GM18499 (cell line): ENCODE results near the gene WNT16.
A peak's percentile ranks its signal among the peaks of the same experiment; 100 is the strongest.
"Not testable (repeated sequence)": the region's sequence is repeated elsewhere in the genome, so short reads cannot be mapped to it uniquely, and the experiment has no call there.

Experiments used
- ATAC-seq: cut with Tn5 transposase; IDR thresholded peaks from one replicate; pipeline ENCODE4 v1.9.1; 2021; ENCODE audit warnings: moderate number of reproducible peaks; ENCODE audit not compliant: insufficient read depth, unreplicated experiment

The WNT16 gene

DNA sequence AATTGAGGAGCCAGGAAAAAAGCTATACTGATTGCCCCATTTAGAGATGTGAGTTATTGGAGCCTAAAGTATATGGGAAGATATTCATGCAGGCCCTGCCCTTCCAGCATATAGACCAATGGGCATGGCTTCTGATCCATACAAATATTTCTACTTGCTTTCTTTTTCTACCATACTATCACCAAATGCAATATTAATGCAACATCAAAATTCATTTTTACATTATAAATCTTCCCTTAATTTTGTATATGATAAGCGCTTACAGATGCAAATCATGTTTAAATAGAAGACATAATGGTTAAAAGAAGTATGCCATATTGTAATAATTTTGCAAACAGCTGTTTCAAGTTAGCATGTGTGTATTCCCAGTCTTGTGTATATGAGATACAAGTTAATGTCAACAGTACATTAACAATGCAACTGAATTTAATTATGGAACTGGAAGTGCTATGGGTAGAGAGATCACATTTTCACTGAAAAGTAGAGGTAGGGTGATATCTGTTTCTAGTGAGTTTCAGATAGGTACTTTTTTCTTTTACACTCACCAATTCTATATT, 24.6 kb upstream of the WNT16 start:
- ATAC-seq, result no peak

DNA sequence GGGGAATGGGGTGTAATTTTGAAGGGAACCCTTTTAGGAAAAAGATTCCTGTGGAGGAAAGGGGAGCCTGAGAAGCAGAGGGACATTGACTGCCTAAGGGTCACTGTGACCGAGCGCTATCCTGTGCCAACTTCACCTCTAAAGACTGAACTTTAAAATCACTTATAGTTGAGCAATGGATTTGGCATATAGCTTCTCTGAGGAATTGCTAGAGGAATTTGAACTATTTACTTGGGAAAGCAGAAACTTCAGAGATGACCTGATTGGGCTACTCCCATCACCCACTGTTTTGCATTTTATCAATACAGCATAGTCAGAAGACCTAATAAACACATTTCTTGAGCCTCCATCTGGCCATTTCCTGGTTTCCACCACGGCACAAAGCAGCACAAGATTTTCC, 23.7 kb upstream of the WNT16 start:
- no peak for ATAC-seq

DNA sequence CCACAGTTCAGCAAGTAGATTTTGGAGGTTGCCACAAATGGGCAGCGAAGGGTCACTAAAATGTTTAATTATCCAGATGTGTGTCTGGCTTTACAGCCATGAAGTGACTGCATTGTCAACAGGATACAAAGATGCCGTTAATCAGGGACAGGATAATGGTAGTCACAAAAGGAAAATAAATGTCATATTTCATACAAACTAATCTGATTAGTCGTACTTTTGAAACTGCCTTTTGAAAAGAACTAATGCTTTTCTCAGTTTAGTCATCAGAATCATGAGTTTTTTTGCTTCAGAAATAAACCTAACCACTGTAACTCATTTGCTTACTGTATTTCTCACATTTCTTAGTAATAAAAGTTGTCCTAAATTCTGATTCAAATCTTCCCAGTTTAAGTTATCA, 22.2 kb upstream of the WNT16 start:
- ATAC-seq, result no peak

GRCh38 chr7:121307021-121307574, 21.7 kb upstream of the WNT16 start:
- no peak for ATAC-seq

- ATAC-seq, result no peak
These were observed 15.5 kb upstream of the WNT16 start for GRCh38 chr7:121313220-121313792.

DNA sequence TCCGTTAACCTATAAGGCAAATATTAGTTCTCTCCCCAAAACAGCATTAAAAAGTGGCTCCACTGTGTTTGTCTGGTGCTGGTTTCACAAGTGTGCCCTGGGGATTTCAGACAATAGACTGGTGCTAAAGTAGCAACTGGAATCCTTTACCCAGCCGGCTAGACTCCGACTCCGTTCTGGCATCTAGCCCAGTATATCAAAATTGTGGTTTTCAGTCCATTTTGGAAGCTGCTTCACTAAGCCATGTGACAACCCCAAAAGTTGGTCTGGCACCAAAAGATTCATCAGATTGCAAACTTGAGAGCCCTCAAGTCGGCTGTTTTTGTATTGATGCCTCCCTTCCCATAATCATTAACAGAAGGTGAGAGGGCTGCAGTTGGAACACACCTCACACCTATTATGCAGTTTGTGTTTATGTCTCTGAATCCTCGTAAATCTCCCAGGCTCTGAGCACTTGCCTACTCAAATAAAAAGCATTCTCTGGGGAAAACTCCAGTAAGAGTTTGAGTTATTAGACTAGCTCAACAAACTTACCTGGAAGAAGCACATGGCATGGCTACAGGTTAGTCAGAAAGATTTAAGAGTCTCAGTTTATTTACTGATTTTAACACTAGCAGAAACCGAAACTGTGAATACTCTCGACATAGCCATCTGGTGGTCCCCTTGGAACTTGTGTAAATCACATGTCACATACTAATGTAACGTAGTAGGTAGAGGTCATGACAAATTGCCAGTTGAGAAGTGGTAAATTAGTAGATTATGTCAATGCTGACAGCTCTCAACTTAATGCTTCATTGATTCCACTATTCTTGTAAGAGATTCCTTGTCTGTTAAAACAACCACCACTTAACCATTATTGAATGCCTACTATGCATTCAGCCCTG, 14.8 kb upstream of the WNT16 start:
- peak; percentile 95 for ATAC-seq

DNA sequence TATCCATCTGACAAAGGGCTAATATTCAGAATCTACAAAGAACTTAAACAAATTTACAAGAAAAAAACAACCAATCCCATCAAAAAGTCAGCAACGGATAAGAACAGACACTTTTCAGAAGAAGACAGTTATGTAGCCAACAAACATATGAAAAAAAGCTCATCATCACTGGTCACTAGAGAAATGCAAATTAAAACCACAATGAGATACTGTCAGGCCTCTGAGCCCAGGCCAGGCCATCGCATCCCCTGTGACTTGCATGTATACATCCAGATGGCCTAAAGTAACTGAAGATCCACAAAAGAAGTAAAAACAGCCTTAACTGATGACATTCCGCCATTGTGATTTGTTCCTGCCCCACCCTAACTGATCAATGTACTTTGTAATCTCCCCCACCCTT, 13.6 kb upstream of the WNT16 start:
- not testable (repeated sequence) for ATAC-seq

DNA sequence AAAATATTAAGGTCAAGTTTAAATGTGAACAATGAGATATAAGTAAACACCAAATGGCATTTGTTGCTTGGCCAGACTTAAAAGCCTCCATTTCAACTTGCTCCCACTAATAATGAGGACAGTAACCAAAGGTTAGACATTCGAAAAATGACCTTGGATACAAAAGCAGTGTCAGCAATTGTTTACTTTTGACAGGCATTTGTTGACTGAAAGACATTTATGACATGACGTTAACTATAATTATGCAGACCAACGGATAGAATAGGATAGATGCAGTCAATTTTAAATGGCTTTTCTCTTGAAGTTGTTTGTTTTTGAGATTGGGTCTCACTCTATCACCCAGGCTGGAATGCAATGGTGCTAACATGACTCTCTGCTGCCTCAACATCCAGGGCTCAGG, 6.3 kb upstream of the WNT16 start:
- ATAC-seq, result no peak

GRCh38 chr7:121323515-121324302, 5.1 kb upstream of the WNT16 start:
- no peak for ATAC-seq

- ATAC-seq, result no peak
These were observed 1.1 kb upstream of the WNT16 start for GRCh38 chr7:121327671-121328070.

- no peak for ATAC-seq
These were observed 622 bp downstream of the WNT16 start for GRCh38 chr7:121329191-121330052.

DNA sequence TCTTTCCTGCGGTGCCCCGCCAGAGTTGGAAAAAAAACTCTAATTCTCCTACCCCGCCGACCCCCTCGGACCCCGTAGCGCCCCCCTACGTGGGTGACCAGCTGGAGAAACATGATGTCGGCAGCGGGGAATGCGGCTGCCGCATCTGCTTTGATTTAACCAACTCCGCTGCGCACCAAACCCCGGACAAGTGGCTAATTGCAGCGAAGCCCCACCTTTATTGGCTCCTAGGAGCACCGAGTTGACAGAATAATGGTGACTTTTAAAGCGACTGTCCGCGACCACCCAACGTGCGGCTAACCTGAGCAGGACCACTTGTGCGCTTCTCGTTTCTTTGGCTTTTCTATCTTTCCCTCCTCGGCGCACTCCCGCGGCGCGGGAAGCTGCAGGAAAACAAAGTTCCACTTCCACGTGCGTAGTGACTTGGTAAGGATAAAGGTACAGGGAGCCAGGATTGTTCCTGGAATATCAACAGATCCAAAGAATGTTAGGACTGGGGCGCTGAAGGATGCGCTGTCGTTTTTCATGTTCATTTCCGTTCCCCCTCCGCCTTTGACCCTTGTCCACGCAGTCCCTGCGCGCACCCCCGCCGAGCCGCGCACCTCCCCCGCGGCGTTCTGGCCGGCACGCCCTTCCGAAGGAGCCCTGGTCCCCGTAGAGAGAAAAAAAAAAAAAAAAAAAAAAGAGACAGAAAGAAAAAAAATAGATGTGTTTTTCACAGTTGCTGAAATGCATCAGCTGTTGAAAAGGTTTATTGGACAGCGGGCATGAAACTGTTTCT, 1.4 kb downstream of the WNT16 start:
- no peak for ATAC-seq

GRCh38 chr7:121331048-121331447, 2.2 kb downstream of the WNT16 start:
- ATAC-seq, result no peak

DNA sequence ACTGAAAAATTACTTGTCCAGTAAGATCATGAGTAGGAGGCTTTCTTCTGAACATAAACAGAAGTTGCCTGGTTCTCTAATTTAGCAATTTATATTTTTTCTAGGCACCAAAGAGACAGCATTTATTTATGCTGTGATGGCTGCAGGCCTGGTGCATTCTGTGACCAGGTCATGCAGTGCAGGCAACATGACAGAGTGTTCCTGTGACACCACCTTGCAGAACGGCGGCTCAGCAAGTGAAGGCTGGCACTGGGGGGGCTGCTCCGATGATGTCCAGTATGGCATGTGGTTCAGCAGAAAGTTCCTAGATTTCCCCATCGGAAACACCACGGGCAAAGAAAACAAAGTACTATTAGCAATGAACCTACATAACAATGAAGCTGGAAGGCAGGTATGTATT, 2.8 kb downstream of the WNT16 start:
- no peak for ATAC-seq

GRCh38 chr7:121334376-121334775, 5.6 kb downstream of the WNT16 start:
- ATAC-seq, result no peak

DNA sequence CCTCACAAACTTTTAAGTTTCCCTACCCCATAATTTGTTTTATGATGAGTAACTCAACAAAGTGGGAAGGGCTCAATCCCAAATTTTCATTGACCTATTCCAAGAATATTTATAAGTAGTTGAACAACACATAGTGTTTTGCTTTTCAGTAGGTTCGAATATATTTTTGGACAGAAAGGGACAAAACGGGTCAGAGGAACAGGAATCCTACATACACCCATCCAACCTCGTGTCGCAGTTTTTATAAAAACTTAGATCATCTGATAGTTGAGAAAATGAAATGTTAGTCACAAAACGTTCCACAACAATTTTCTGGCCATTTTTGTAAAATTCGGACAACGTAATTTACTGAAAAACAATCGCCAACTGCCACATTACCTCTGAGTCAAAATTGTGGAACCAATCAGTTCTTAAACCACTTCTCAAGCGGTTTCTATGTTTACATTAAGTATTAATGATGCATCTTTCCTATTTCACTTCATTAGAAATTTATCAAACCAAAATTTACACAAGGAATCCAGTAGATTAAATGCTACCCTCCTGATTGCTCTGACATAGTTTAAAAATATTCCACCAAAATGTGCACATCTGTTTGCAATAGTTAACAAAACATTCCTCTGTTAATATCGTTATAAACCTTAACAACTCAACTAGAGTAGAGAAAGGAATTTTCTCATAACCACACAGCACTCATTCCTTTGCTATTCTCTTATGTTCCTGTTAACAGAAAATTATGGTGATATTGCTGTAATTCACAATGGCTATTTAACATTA, 6.3 kb downstream of the WNT16 start:
- ATAC-seq, result no peak

GRCh38 chr7:121336579-121336978, 7.8 kb downstream of the WNT16 start:
- ATAC-seq, result no peak

GRCh38 chr7:121337398-121337797, 8.6 kb downstream of the WNT16 start:
- no peak for ATAC-seq
